ENCODE data around the gene TMPRSS12.
"Not testable (repeated sequence)": the region's sequence is repeated elsewhere in the genome, so short reads cannot be mapped to it uniquely, and the experiment has no call there.

The TMPRSS12 gene

GRCh38 chr12:50925920-50926319 is 83.2 kb downstream of the TMPRSS12 start:
- H3K9me3 ChIP-seq (ENCODE audit: control insufficient read depth, insufficient read depth, low read length), result no peaks in the 10 kb centered on the region
- no peaks in the 10 kb centered on the region for H3K27me3 ChIP-seq (ENCODE audit: control insufficient read depth, insufficient read depth, low read length)
- no peak for DNase-seq (ENCODE audit: low read depth, low spot score)
- H3K4me3 ChIP-seq (ENCODE audit: low read length), result no peak overlapping the region
- WGBS (ENCODE audit: insufficient coverage, insufficient read length), result no CpG with 5 or more reads among the region's 1 CpG
- H3K36me3 ChIP-seq (ENCODE audit: control insufficient read depth, insufficient read depth, low read length), result no peaks in the 10 kb centered on the region
- no peak overlapping the region for H3K27ac ChIP-seq (ENCODE audit: low read length)
- no peaks in the 10 kb centered on the region for H3K4me1 ChIP-seq (ENCODE audit: control insufficient read depth, insufficient read depth, low read length)

GRCh38 chr12:50926415-50926814 is 83.7 kb downstream of the TMPRSS12 start:
- Histone ChIP-seq H3K27ac (ENCODE audit: low read length) (no peak overlapping the region), H3K4me1 (ENCODE audit: control insufficient read depth, insufficient read depth, low read length) (no peaks in the 10 kb centered on the region), H3K36me3 (ENCODE audit: control insufficient read depth, insufficient read depth, low read length) (no peaks in the 10 kb centered on the region), H3K4me3 (ENCODE audit: low read length) (no peak overlapping the region), H3K27me3 (ENCODE audit: control insufficient read depth, insufficient read depth, low read length) (no peaks in the 10 kb centered on the region), H3K9me3 (ENCODE audit: control insufficient read depth, insufficient read depth, low read length) (no peaks in the 10 kb centered on the region)
- WGBS (ENCODE audit: insufficient coverage, insufficient read length), result no CpG with 5 or more reads among the region's 1 CpG
- DNase-seq (ENCODE audit: low read depth, low spot score), result no peak

- WGBS (ENCODE audit: insufficient coverage, insufficient read length), result no CpG with 5 or more reads among the region's 3 CpGs
- DNase-seq (ENCODE audit: low read depth, low spot score); H3K27me3 ChIP-seq (ENCODE audit: control insufficient read depth, insufficient read depth, low read length); H3K36me3 ChIP-seq (ENCODE audit: control insufficient read depth, insufficient read depth, low read length); H3K9me3 ChIP-seq (ENCODE audit: control insufficient read depth, insufficient read depth, low read length); H3K4me1 ChIP-seq (ENCODE audit: control insufficient read depth, insufficient read depth, low read length); H3K4me3 ChIP-seq (ENCODE audit: low read length); H3K27ac ChIP-seq (ENCODE audit: low read length): not testable (repeated sequence)
Observed at GRCh38 chr12:50926932-50927331, 84.2 kb downstream of the TMPRSS12 start.

DNA sequence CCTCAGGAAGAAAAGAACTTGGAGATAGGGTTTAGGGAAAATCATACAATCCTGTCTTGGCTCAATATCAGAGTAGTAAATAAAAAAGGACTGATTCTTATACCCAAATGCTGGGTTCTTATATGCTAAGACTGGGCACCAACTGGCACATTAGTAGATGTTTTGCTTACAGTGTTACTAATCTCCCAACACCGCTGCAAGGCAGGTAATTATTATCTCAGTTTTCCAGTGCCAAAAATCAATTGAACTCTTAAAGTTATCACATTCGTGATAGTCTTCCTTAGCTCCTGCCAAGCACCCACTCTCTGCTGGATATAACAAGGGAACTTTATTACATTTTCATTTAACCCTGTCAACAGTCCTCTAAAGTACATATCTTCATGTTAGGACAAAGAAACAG is 84.6 kb downstream of the TMPRSS12 start:
- Histone ChIP-seq H3K27ac (ENCODE audit: low read length) (no peak overlapping the region), H3K9me3 (ENCODE audit: control insufficient read depth, insufficient read depth, low read length) (no peaks in the 10 kb centered on the region), H3K4me3 (ENCODE audit: low read length) (no peak overlapping the region), H3K4me1 (ENCODE audit: control insufficient read depth, insufficient read depth, low read length) (no peaks in the 10 kb centered on the region), H3K36me3 (ENCODE audit: control insufficient read depth, insufficient read depth, low read length) (no peaks in the 10 kb centered on the region), H3K27me3 (ENCODE audit: control insufficient read depth, insufficient read depth, low read length) (no peaks in the 10 kb centered on the region)
- WGBS (ENCODE audit: insufficient coverage, insufficient read length), result no CpG with 5 or more reads among the region's 2 CpGs
- no peak for DNase-seq (ENCODE audit: low read depth, low spot score)

- Histone ChIP-seq H3K27me3 (ENCODE audit: control insufficient read depth, insufficient read depth, low read length) (no peaks in the 10 kb centered on the region), H3K4me1 (ENCODE audit: control insufficient read depth, insufficient read depth, low read length) (no peaks in the 10 kb centered on the region), H3K4me3 (ENCODE audit: low read length) (no peak overlapping the region), H3K9me3 (ENCODE audit: control insufficient read depth, insufficient read depth, low read length) (no peaks in the 10 kb centered on the region), H3K27ac (ENCODE audit: low read length) (no peak overlapping the region), H3K36me3 (ENCODE audit: control insufficient read depth, insufficient read depth, low read length) (no peaks in the 10 kb centered on the region)
- WGBS (ENCODE audit: insufficient coverage, insufficient read length), result no CpG with 5 or more reads among the region's 6 CpGs
- no peak for DNase-seq (ENCODE audit: low read depth, low spot score)
Observed at GRCh38 chr12:50927766-50928224, 85.1 kb downstream of the TMPRSS12 start.

- WGBS (ENCODE audit: insufficient coverage, insufficient read length), result no CpG with 5 or more reads among the region's 3 CpGs
- H3K27ac ChIP-seq (ENCODE audit: low read length), result no peak overlapping the region
- no peak overlapping the region for H3K4me3 ChIP-seq (ENCODE audit: low read length)
- H3K27me3 ChIP-seq (ENCODE audit: control insufficient read depth, insufficient read depth, low read length), result no peaks in the 10 kb centered on the region
- H3K4me1 ChIP-seq (ENCODE audit: control insufficient read depth, insufficient read depth, low read length), result no peaks in the 10 kb centered on the region
- DNase-seq (ENCODE audit: low read depth, low spot score), result no peak
- no peaks in the 10 kb centered on the region for H3K9me3 ChIP-seq (ENCODE audit: control insufficient read depth, insufficient read depth, low read length)
- no peaks in the 10 kb centered on the region for H3K36me3 ChIP-seq (ENCODE audit: control insufficient read depth, insufficient read depth, low read length)
Observed at GRCh38 chr12:50928392-50928791, 85.7 kb downstream of the TMPRSS12 start.

GRCh38 chr12:50929831-50930230 is 87.1 kb downstream of the TMPRSS12 start:
- no peak for DNase-seq (ENCODE audit: low read depth, low spot score)
- WGBS (ENCODE audit: insufficient coverage, insufficient read length), result no CpG with 5 or more reads among the region's 3 CpGs

GRCh38 chr12:50930477-50930876 is 87.8 kb downstream of the TMPRSS12 start:
- H3K27ac ChIP-seq (ENCODE audit: low read length); H3K27me3 ChIP-seq (ENCODE audit: control insufficient read depth, insufficient read depth, low read length); H3K4me1 ChIP-seq (ENCODE audit: control insufficient read depth, insufficient read depth, low read length); H3K36me3 ChIP-seq (ENCODE audit: control insufficient read depth, insufficient read depth, low read length); H3K4me3 ChIP-seq (ENCODE audit: low read length); H3K9me3 ChIP-seq (ENCODE audit: control insufficient read depth, insufficient read depth, low read length); DNase-seq (ENCODE audit: low read depth, low spot score): not testable (repeated sequence)
- no CpG with 5 or more reads among the region's 12 CpGs for WGBS (ENCODE audit: insufficient coverage, insufficient read length)

More at GRCh38 chr12:50929831-50930230, 87.1 kb downstream of the TMPRSS12 start:
- Histone ChIP-seq H3K4me1 (ENCODE audit: control insufficient read depth, insufficient read depth, low read length) (no peaks in the 10 kb centered on the region), H3K36me3 (ENCODE audit: control insufficient read depth, insufficient read depth, low read length) (no peaks in the 10 kb centered on the region), H3K9me3 (ENCODE audit: control insufficient read depth, insufficient read depth, low read length) (no peaks in the 10 kb centered on the region), H3K4me3 (ENCODE audit: low read length) (no peak overlapping the region), H3K27me3 (ENCODE audit: control insufficient read depth, insufficient read depth, low read length) (no peaks in the 10 kb centered on the region), H3K27ac (ENCODE audit: low read length) (no peak overlapping the region)

- Histone ChIP-seq H3K36me3 (ENCODE audit: control insufficient read depth, insufficient read depth, low read length) (no peaks in the 10 kb centered on the region), H3K4me3 (ENCODE audit: low read length) (no peak overlapping the region), H3K27ac (ENCODE audit: low read length) (no peak overlapping the region), H3K9me3 (ENCODE audit: control insufficient read depth, insufficient read depth, low read length) (no peaks in the 10 kb centered on the region), H3K4me1 (ENCODE audit: control insufficient read depth, insufficient read depth, low read length) (no peaks in the 10 kb centered on the region), H3K27me3 (ENCODE audit: control insufficient read depth, insufficient read depth, low read length) (no peaks in the 10 kb centered on the region)
- DNase-seq (ENCODE audit: low read depth, low spot score), result no peak
- no CpG with 5 or more reads among the region's 2 CpGs for WGBS (ENCODE audit: insufficient coverage, insufficient read length)
Observed at GRCh38 chr12:50932787-50933280, 90.1 kb downstream of the TMPRSS12 start.

GRCh38 chr12:50933459-50934124 is 90.9 kb downstream of the TMPRSS12 start:
- WGBS (ENCODE audit: insufficient coverage, insufficient read length), result no CpG with 5 or more reads among the region's 2 CpGs

GRCh38 chr12:50934371-50934851 is 91.7 kb downstream of the TMPRSS12 start:
- Histone ChIP-seq H3K36me3 (ENCODE audit: control insufficient read depth, insufficient read depth, low read length) (no peaks in the 10 kb centered on the region), H3K4me1 (ENCODE audit: control insufficient read depth, insufficient read depth, low read length) (no peaks in the 10 kb centered on the region), H3K4me3 (ENCODE audit: low read length) (no peak overlapping the region), H3K27me3 (ENCODE audit: control insufficient read depth, insufficient read depth, low read length) (no peaks in the 10 kb centered on the region), H3K27ac (ENCODE audit: low read length) (no peak overlapping the region), H3K9me3 (ENCODE audit: control insufficient read depth, insufficient read depth, low read length) (no peaks in the 10 kb centered on the region)
- no peak for DNase-seq (ENCODE audit: low read depth, low spot score)
- no CpG with 5 or more reads among the region's 3 CpGs for WGBS (ENCODE audit: insufficient coverage, insufficient read length)

More at GRCh38 chr12:50933459-50934124, 90.9 kb downstream of the TMPRSS12 start:
- no peaks in the 10 kb centered on the region for H3K36me3 ChIP-seq (ENCODE audit: control insufficient read depth, insufficient read depth, low read length)
- no peaks in the 10 kb centered on the region for H3K9me3 ChIP-seq (ENCODE audit: control insufficient read depth, insufficient read depth, low read length)
- H3K4me1 ChIP-seq (ENCODE audit: control insufficient read depth, insufficient read depth, low read length), result no peaks in the 10 kb centered on the region
- no peak overlapping the region for H3K4me3 ChIP-seq (ENCODE audit: low read length)
- no peak overlapping the region for H3K27ac ChIP-seq (ENCODE audit: low read length)
- no peak for DNase-seq (ENCODE audit: low read depth, low spot score)
- H3K27me3 ChIP-seq (ENCODE audit: control insufficient read depth, insufficient read depth, low read length), result no peaks in the 10 kb centered on the region
